Heart right ventricle (tissue), 16 donors: ENCODE data around the gene BIRC2. TPM values are rescaled to one million over a fixed set of nuclear protein-coding genes. Genes with fewer than 3 reads are reported as not detected.
"Not testable (repeated sequence)": the region's sequence is repeated elsewhere in the genome, so short reads cannot be mapped to it uniquely, and the experiment has no call there.

Experiments used
- ATAC-seq, 8 donors: fragments of 200-7000 bp; cut with Tn5 transposase; one replicate each; pipeline ENCODE4 v1.9.1; 2020; ENCODE audit warnings: mild to moderate bottlenecking in 8 of 8, moderate library complexity in 8 of 8, moderate number of reproducible peaks in 1 of 8
- DNase-seq, 2 donors: peaks; one replicate each; pipeline ENCODE4 v3.0.0-alpha.2; 2020
- H3K27ac ChIP-seq, 10 donors: fragments of 200-600 bp; sonication (generic) in 2 of 10; one replicate each; pipeline versions ENCODE4 v1.5.0 to v1.8.0; 2020 to 2022; ENCODE audit warnings: mild to moderate bottlenecking in 3 of 10
- H3K27me3 ChIP-seq, 7 donors: fragments of 200-600 bp; one replicate each; pipeline ENCODE4 v1.8.0; 2021 to 2022; ENCODE audit warnings: mild to moderate bottlenecking in 2 of 7
- H3K36me3 ChIP-seq, 9 donors: fragments of 200-600 bp; sonication (generic) in 1 of 9; one replicate each; pipeline versions ENCODE4 v1.5.0 to v1.8.0; 2020 to 2022; ENCODE audit warnings: mild to moderate bottlenecking in 2 of 9
- H3K4me1 ChIP-seq, 9 donors: fragments of 200-600 bp; sonication (generic) in 1 of 9; one replicate each; pipeline versions ENCODE4 v1.5.0 to v1.8.0; 2020 to 2022; ENCODE audit warnings: mild to moderate bottlenecking in 4 of 9
- H3K4me3 ChIP-seq, 10 donors: fragments of 200-600 bp; sonication (generic) in 2 of 10; one replicate each; pipeline versions ENCODE4 v1.5.0 to v1.8.0; 2020 to 2022; ENCODE audit warnings: mild to moderate bottlenecking in 7 of 10, moderate library complexity in 2 of 10
- H3K9me3 ChIP-seq, 11 donors: fragments of 200-600 bp in 10 of 11; sonication (generic) in 2 of 11; one replicate each; pipeline versions ENCODE4 v1.5.0 to v1.8.0; 2013 to 2022; ENCODE audit warnings: mild to moderate bottlenecking in 2 of 11, control low read depth in 1 of 11, moderate library complexity in 1 of 11
- CTCF ChIP-seq, 9 donors: fragments of 200-600 bp; sonication (generic) in 2 of 9; IDR thresholded peaks; one replicate each; pipeline versions ENCODE4 v1.5.0 to v1.8.0; 2021 to 2022; ENCODE audit warnings: antibody characterized with exemption in 9 of 9, mild to moderate bottlenecking in 5 of 9, moderate library complexity in 1 of 9
- WGBS, 2 donors: extraction: QIAGEN DNeasy Blood & Tissue Kit; methylation state at CpG; one replicate each; pipeline ENCODE4 v1.1.7; 2013; ENCODE audit warnings: inconsistent platforms in 1 of 2; 5-methylcytosine and 5-hydroxymethylcytosine counted together
- intact Hi-C, 10 donors: fragments of 100-400 bp; cut with DNase I; formaldehyde crosslinking; loops; one replicate each; pipeline versions ENCODE4 v1.11.1 to v1.14.2; 2022
- polyA plus RNA-seq, 2 donors: library from polyadenylated mRNA; stranded (reverse); fragments of 200-250 nt; gene quantifications; one replicate each; pipeline ENCODE4 v1.2.3, GENCODE V29; 2013
- total RNA-seq, 10 donors: library from RNA; stranded (reverse); fragmentation: NEBNext Ultra II Directional in 3 of 10; extraction: Animal tissue kit (Norgen Biotek cat#: 25700) in 3 of 10; gene quantifications; one replicate each; pipeline versions ENCODE4 v1.2.1 to v1.2.4, GENCODE V29; 2021 to 2023
- donor health status: Arrhythmogenic right ventricular cardiomyopathy.
- donor health status: ischemic (EF 13 %, LVEDD 7.1; RV severe dilation, severe dysfunction).
- donor health status: healthy with polysubstance abuse.
- donor health status: DM: no; HTN: yes; CAD: no.
- donor health status: DM: no; HTN: no; CAD: no.
- donor health status: ischemic (EF 25% LVEDD 6.9; RV normal size, moderate dysfunction).
- donor health status: ischemic (EF 25% LVEDD 5.7; RV mildly dilated, moderate dysfunction).
- donor health status: healthy.
- donor health status: DM: yes; HTN: yes; CAD: no.
- donor health status: Ischemic cardiomyopathy.
- donor health status: ischemic (EF 35%, LVEDD 5.7; RV mildly dilated, moderate dysfunction).
- donor health status: nonischemic (EF 11% LVEDD 7.7; RV severe dilation, severe dysfunction).
- donor health status: DM: yes; HTN: yes; CAD: no.
- donor health status: PGD.
- donor health status: ischemic (EF 29% LVEDD 5.4; RV normal size, mild dysfunction).
- donor health status: nonischemic (EF 23%, LVEDD 6.1; RV moderate dilation, normal function).

BIRC2 gene
- total and polyA plus RNA-seq, 12 donors, result 20.2 to 39.7 (median 28.0) TPM

- ATAC-seq, result no peak
- 82 to 91% methylated on average over 1 of the region's 1 CpG for WGBS, 2 donors
- intact Hi-C loops, result no loop called here
These were observed 18.0 kb downstream of the BIRC2 start for GRCh38 chr11:102364991-102365390.

GRCh38 chr11:102367364-102367763, 20.4 kb downstream of the BIRC2 start:
- intact Hi-C loops, result no loop called here
- Histone ChIP-seq H3K27ac (peak overlapping the region in 1 of 10 donors; percentile 12), H3K4me3 (no peak overlapping the region), H3K4me1 (peaks cover 0 to 8% (median 2%) of the 10 kb centered on the region in 9 donors), H3K9me3 (no peaks in the 10 kb centered on the region), H3K27me3 (no peaks in the 10 kb centered on the region), H3K36me3 (peaks cover 0 to 68% (median 45%) of the 10 kb centered on the region in 9 donors)
- no peak for DNase-seq
- TF ChIP-seq CTCF (IDR thresholded peaks at IDR 0.05), result peak in 7 of 9 donors; percentile 16 to 44 (median 21)
- ATAC-seq, result no peak
- 41 to 49% methylated on average over 6 of the region's 6 CpGs for WGBS, 2 donors

More at GRCh38 chr11:102364991-102365390, 18.0 kb downstream of the BIRC2 start:
- Histone ChIP-seq H3K4me1 (peaks cover 0 to 9% (median 2%) of the 10 kb centered on the region in 9 donors), H3K36me3 (peaks cover 0 to 91% (median 55%) of the 10 kb centered on the region in 9 donors), H3K9me3 (peaks cover 0 to 8% (median 0%) of the 10 kb centered on the region in 11 donors), H3K4me3 (no peak overlapping the region), H3K27me3 (no peaks in the 10 kb centered on the region), H3K27ac (no peak overlapping the region)
- TF ChIP-seq CTCF (IDR thresholded peaks at IDR 0.05), result no peak
- DNase-seq, result no peak

- Histone ChIP-seq H3K9me3 (no peaks in the 10 kb centered on the region), H3K4me1 (peaks cover 0 to 8% (median 2%) of the 10 kb centered on the region in 9 donors), H3K27ac (no peak overlapping the region), H3K4me3 (no peak overlapping the region), H3K27me3 (no peaks in the 10 kb centered on the region), H3K36me3 (peaks cover 0 to 57% (median 34%) of the 10 kb centered on the region in 9 donors)
- no peak for TF ChIP-seq CTCF (IDR thresholded peaks at IDR 0.05)
- no peak for DNase-seq
- intact Hi-C loops, result no loop called here
- 92 to 94% methylated on average over 3 of the region's 3 CpGs for WGBS, 2 donors
- no peak for ATAC-seq
These were observed 21.5 kb downstream of the BIRC2 start for GRCh38 chr11:102368472-102368871.

- 85 to 86% methylated on average over 28 to 31 of the region's 31 CpGs for WGBS, 2 donors
These were observed 27.8 kb downstream of the BIRC2 start for GRCh38 chr11:102374633-102375424.

More at GRCh38 chr11:102374633-102375424, 27.8 kb downstream of the BIRC2 start:
- H3K36me3 ChIP-seq, result peaks cover 0 to 52% (median 18%) of the 10 kb centered on the region in 9 donors
- ATAC-seq, H3K27me3 ChIP-seq, DNase-seq, H3K9me3 ChIP-seq, H3K4me3 ChIP-seq, H3K4me1 ChIP-seq, intact Hi-C loops, H3K27ac ChIP-seq: not testable (repeated sequence)
